Measurements from ENCODE around the gene PDZK1IP1.

GRCh38 chr1:47164552-47164951 lies 25.3 kb downstream of the PDZK1IP1 start:
- TF ChIP-seq, protein P1, sequence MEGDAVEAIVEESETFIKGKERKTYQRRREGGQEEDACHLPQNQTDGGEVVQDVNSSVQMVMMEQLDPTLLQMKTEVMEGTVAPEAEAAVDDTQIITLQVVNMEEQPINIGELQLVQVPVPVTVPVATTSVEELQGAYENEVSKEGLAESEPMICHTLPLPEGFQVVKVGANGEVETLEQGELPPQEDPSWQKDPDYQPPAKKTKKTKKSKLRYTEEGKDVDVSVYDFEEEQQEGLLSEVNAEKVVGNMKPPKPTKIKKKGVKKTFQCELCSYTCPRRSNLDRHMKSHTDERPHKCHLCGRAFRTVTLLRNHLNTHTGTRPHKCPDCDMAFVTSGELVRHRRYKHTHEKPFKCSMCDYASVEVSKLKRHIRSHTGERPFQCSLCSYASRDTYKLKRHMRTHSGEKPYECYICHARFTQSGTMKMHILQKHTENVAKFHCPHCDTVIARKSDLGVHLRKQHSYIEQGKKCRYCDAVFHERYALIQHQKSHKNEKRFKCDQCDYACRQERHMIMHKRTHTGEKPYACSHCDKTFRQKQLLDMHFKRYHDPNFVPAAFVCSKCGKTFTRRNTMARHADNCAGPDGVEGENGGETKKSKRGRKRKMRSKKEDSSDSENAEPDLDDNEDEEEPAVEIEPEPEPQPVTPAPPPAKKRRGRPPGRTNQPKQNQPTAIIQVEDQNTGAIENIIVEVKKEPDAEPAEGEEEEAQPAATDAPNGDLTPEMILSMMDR (IDR thresholded peaks at IDR 0.05) = no peak
- TF ChIP-seq POLR2A (IDR thresholded peaks at IDR 0.05) (no peak), EP300 (IDR thresholded peaks at IDR 0.05) (no peak)
